Measurements from ENCODE around the gene ZMYM2. TPM values are rescaled to one million over a fixed set of nuclear protein-coding genes. Genes with fewer than 3 reads are reported as not detected.

The ZMYM2 gene
- total RNA-seq, 1 experiment from 2014 or later: 87.1 TPM

DNA sequence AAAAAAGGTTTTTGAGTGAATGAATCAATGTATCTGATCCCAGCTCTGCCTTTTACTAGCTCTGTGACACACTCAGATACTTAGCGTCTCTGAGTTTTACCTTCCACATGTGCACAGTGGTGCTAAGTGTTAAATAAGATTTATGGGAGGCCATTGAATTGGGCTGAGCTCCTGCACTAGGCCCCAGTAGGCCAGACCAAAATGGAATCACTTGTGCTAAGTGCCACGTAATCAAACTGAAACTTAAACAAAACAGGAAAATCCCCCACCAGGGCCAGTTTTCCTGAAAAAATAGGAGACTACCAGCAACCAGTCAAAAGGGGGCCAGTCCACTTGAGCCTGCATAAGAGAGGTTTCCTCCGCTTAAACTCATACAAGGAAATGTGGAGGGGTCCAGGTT is 161.4 kb downstream of the ZMYM2 start:
- no peak for DNase-seq (ENCODE audit: low spot score)
- POLR2A ChIA-PET (ENCODE audit: low non-redundant PET): no interaction called here
- no peaks in the 10 kb centered on the region for H3K9me3 ChIP-seq (ENCODE audit: low read depth, low read length, poor library complexity, severe bottlenecking)
- intact Hi-C loops (cut with micrococcal nuclease; ENCODE audit: unreplicated experiment): no loop called here
- no peak overlapping the region for H3K27ac ChIP-seq (ENCODE audit: low read depth, low read length, poor library complexity, severe bottlenecking)
- H3K36me3 ChIP-seq (ENCODE audit: insufficient read depth, low read length, poor library complexity, severe bottlenecking): no peaks in the 10 kb centered on the region
- no TSS peak for BruUV-seq (replicated peaks)
- CTCF ChIA-PET: no interaction called here
- H3K27me3 ChIP-seq (replicated peaks; ENCODE audit: insufficient read depth, low read depth, low read length, poor library complexity): no peaks in the 10 kb centered on the region
- H3K4me3 ChIP-seq (ENCODE audit: low read depth, low read length, poor library complexity, severe bottlenecking): no peak overlapping the region
- H3K4me1 ChIP-seq (ENCODE audit: insufficient read depth, low read length, poor library complexity, severe bottlenecking): peaks cover 9% of the 10 kb centered on the region
- TF ChIP-seq, protein P1, sequence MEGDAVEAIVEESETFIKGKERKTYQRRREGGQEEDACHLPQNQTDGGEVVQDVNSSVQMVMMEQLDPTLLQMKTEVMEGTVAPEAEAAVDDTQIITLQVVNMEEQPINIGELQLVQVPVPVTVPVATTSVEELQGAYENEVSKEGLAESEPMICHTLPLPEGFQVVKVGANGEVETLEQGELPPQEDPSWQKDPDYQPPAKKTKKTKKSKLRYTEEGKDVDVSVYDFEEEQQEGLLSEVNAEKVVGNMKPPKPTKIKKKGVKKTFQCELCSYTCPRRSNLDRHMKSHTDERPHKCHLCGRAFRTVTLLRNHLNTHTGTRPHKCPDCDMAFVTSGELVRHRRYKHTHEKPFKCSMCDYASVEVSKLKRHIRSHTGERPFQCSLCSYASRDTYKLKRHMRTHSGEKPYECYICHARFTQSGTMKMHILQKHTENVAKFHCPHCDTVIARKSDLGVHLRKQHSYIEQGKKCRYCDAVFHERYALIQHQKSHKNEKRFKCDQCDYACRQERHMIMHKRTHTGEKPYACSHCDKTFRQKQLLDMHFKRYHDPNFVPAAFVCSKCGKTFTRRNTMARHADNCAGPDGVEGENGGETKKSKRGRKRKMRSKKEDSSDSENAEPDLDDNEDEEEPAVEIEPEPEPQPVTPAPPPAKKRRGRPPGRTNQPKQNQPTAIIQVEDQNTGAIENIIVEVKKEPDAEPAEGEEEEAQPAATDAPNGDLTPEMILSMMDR (conservative IDR thresholded peaks at IDR 0.05; ENCODE audit: low read depth, low read length): no peak
- TF ChIP-seq EZH2 (IDR thresholded peaks at IDR 0.05; ENCODE audit: borderline replicate concordance, low read depth, low read length, poor library complexity, severe bottlenecking): no peak

DNA sequence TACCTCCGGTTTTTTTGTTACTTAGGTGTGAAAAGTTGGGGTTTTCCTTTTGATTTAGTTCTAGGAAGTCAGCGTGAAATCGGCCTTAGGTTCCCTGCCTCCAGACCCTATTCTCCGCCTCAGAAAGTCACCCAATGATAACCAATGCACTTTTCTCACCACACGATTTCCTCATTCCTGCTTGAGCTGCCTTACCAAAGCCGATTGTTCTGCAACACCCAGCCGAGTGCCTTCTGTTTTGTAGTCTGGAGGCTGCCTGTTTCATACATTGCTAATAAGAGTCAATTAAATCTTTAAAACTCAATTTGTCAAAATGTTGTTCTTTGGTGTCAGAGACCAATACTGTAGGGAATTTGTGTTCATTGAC is 162.6 kb downstream of the ZMYM2 start:
- CTCF ChIA-PET: no interaction called here
- no peak for DNase-seq (ENCODE audit: low spot score)
- TF ChIP-seq, protein P1 (conservative IDR thresholded peaks at IDR 0.05; ENCODE audit: low read depth, low read length): no peak
- no peak for TF ChIP-seq EZH2 (IDR thresholded peaks at IDR 0.05; ENCODE audit: borderline replicate concordance, low read depth, low read length, poor library complexity, severe bottlenecking)
- Histone ChIP-seq H3K4me1 (ENCODE audit: insufficient read depth, low read length, poor library complexity, severe bottlenecking) (peaks cover 9% of the 10 kb centered on the region), H3K36me3 (ENCODE audit: insufficient read depth, low read length, poor library complexity, severe bottlenecking) (no peaks in the 10 kb centered on the region), H3K27ac (ENCODE audit: low read depth, low read length, poor library complexity, severe bottlenecking) (no peak overlapping the region), H3K4me3 (ENCODE audit: low read depth, low read length, poor library complexity, severe bottlenecking) (no peak overlapping the region), H3K9me3 (ENCODE audit: low read depth, low read length, poor library complexity, severe bottlenecking) (no peaks in the 10 kb centered on the region), H3K27me3 (replicated peaks; ENCODE audit: insufficient read depth, low read depth, low read length, poor library complexity) (no peaks in the 10 kb centered on the region)
- intact Hi-C loops (cut with micrococcal nuclease; ENCODE audit: unreplicated experiment): no loop called here
- no TSS peak for BruUV-seq (replicated peaks)
- POLR2A ChIA-PET (ENCODE audit: low non-redundant PET): no interaction called here

DNA sequence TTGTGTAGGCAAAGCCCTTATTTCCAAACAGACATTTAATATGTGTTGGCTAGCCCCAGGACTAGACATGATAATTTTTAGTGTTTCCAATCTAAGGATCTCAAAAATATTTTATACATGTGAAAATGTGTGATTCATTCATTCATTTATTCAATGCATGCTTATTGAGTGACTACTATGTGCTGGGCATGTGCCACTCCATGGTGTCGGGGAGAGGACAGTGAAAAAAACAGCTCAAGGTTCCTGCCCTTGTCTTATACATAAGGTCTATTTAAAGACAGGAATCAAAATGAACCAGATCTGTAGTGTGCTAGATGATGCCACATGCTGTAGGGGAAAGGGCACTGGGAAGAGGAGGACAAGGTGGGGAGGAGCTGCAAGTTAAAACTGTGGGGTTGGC is 165.8 kb downstream of the ZMYM2 start:
- peaks cover 16% of the 10 kb centered on the region for H3K4me1 ChIP-seq (ENCODE audit: insufficient read depth, low read length, poor library complexity, severe bottlenecking)
- no peak overlapping the region for H3K27ac ChIP-seq (ENCODE audit: low read depth, low read length, poor library complexity, severe bottlenecking)
- no peak overlapping the region for H3K4me3 ChIP-seq (ENCODE audit: low read depth, low read length, poor library complexity, severe bottlenecking)
- H3K9me3 ChIP-seq (ENCODE audit: low read depth, low read length, poor library complexity, severe bottlenecking): no peaks in the 10 kb centered on the region
- no peaks in the 10 kb centered on the region for H3K36me3 ChIP-seq (ENCODE audit: insufficient read depth, low read length, poor library complexity, severe bottlenecking)
- ChIA-PET CTCF (no interaction called here), POLR2A (ENCODE audit: low non-redundant PET) (no interaction called here)
- DNase-seq (ENCODE audit: low spot score): no peak
- intact Hi-C loops (cut with micrococcal nuclease; ENCODE audit: unreplicated experiment): no loop called here
- BruUV-seq (replicated peaks): no TSS peak
- TF ChIP-seq EZH2 (IDR thresholded peaks at IDR 0.05; ENCODE audit: borderline replicate concordance, low read depth, low read length, poor library complexity, severe bottlenecking): no peak
- TF ChIP-seq, protein P1 (conservative IDR thresholded peaks at IDR 0.05; ENCODE audit: low read depth, low read length): no peak
- H3K27me3 ChIP-seq (replicated peaks; ENCODE audit: insufficient read depth, low read depth, low read length, poor library complexity): peaks cover 9% of the 10 kb centered on the region

Data from A673 (cell line).